GM12865 (cell line): Measurements from ENCODE around the gene FAM222A.

Experiments used
- DNase-seq: peaks from one replicate; pipeline ENCODE4 v3.0.0; 2010; ENCODE audit warnings: low read depth
- H3K4me3 ChIP-seq: 2 replicates; pipeline ENCODE4 v1.5.1; 2011; ENCODE audit warnings: mild to moderate bottlenecking, low read depth, low read length, control low read depth
- TF ChIP-seq, protein P1 (sequence below): IDR thresholded peaks from 2 replicates; pipeline ENCODE4 v1.5.1; 2011; ENCODE audit warnings: low read length, control low read depth, low read depth, inconsistent platforms; ENCODE audit not compliant: insufficient read depth; ENCODE audit errors: missing control alignments

The FAM222A gene

DNA sequence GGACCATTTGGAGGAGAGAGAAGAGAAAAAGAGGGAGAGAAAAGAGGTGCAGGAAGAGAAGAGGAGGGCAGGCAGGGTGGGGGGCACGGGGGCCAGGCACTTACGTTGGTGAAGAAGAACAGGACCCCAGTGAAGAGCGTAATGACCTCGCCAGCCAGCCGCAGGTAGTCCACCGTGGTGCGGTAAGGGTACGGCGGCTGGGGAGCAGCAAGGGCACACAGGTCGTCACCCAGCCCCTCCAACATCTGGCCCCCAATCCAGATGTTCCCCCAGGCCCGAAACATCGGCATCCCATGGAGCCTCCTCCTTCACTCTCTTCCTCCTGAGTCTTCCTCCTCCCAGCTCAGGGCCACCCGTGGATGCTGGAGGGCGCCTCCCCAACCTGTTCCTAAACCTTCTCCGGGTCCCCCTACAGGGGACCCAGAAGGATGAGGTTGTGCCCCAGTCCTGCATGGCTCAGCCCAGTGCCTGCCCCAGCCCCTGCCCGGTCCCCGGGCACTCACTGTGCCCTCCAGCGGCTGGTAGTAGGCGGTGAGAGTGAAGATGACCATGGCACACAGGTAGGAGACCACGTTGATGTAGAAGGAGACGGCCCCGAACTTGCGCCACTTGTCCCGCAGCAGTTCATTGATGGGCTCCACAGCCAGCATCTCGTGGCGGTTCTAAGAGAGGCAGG lies 80.3 kb downstream of the FAM222A start:
- no peak for DNase-seq
- TF ChIP-seq, protein P1, sequence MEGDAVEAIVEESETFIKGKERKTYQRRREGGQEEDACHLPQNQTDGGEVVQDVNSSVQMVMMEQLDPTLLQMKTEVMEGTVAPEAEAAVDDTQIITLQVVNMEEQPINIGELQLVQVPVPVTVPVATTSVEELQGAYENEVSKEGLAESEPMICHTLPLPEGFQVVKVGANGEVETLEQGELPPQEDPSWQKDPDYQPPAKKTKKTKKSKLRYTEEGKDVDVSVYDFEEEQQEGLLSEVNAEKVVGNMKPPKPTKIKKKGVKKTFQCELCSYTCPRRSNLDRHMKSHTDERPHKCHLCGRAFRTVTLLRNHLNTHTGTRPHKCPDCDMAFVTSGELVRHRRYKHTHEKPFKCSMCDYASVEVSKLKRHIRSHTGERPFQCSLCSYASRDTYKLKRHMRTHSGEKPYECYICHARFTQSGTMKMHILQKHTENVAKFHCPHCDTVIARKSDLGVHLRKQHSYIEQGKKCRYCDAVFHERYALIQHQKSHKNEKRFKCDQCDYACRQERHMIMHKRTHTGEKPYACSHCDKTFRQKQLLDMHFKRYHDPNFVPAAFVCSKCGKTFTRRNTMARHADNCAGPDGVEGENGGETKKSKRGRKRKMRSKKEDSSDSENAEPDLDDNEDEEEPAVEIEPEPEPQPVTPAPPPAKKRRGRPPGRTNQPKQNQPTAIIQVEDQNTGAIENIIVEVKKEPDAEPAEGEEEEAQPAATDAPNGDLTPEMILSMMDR: no peak
- no peak overlapping the region for H3K4me3 ChIP-seq

DNA sequence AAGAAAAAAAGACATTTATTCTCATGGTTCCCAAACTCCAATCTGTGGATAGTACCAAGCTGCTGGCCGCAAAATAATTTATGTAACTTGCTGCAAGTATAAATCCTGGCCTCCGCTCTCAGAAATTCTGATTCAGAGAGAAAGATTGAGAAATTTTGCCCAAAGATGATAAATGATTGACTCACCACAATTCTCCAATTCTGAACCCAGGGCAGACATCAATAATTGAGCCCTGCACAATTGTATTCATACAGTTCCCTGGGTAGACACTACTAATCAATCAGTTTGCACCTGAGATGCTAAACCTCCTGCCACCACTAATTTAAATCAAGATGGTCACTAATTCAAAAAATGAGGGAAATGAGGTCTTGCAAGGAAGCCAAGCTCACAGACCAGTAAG lies 81.4 kb downstream of the FAM222A start:
- TF ChIP-seq, protein P1: no peak
- DNase-seq: no peak
- H3K4me3 ChIP-seq: no peak overlapping the region

DNA sequence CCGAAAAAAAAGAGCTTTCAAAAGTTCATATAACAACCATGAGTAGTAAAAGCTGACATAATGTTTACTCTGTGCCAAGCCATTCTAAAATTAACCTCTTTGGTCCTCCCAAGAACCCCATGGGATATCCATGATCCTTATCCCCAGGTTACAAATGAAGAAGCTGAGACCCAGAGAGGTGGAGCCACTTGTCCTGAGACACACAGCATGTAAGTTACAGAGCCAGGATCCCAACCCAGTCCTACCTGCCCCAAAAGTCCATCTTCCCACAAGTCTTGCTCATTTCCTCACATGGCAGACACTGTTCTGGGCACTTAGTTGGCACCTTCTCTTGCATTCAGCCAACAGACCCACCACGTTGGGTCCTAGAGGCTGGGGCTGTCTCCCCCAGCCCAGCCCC lies 82.4 kb downstream of the FAM222A start:
- no peak overlapping the region for H3K4me3 ChIP-seq
- TF ChIP-seq, protein P1: no peak
- DNase-seq: no peak

DNA sequence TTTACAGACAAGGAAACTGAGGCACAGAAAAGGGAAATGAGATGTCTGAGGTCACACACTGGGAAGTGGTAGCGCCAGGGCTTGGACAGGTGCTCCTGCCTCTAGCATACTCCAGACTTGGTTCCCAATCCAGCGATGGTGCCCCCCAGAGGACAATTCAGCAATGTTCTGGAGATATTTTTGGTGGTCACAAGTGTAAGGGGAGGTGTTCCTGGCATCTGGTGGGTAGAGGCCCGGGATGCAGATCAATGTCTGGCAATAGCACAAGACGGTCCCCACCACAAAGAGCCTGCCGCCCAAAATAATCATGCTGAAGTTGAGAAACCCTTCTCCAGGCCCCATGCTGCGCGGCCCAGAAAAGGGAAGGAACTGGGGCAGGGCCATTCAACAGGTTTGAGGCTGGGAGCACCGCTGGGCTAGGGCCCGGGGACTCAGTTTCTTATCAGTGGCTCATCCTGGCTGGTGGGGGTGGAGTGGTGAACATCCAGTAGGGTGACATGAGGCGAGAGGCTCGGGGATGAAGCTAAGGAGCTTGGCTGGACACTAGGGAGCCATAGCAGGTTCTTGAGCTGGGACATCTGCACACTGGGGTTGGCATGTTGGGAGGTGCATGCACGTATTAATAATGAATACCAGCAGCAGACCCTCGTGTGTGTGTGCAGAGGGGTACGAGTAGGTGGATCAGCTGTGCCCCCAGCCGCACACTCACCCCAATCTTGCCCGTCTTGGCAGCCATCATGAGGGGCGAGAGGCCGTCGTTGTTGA lies 84.5 kb downstream of the FAM222A start:
- TF ChIP-seq, protein P1: no peak
- DNase-seq: no peak
- H3K4me3 ChIP-seq: no peak overlapping the region

DNA sequence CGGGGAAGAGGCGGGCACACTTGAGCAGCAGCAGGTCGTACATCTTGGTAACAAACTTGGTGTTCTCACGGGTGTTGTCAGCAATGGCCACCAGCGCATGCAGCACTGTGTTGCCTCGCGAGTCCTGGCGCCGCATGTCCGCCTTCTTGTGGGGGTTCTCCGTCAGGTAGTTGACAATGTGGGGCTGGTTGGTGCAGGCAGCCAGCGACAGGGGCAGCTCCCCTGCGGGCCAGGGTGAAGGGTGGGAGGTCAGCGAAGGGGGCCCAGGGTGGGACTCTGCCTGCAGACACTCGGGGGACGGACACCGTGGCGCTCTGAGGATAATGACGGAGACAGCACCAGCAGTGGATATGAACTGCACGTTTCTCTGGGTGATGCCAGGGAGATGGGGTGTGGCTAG lies 85.1 kb downstream of the FAM222A start:
- no peak for DNase-seq
- TF ChIP-seq, protein P1: no peak
- no peak overlapping the region for H3K4me3 ChIP-seq

DNA sequence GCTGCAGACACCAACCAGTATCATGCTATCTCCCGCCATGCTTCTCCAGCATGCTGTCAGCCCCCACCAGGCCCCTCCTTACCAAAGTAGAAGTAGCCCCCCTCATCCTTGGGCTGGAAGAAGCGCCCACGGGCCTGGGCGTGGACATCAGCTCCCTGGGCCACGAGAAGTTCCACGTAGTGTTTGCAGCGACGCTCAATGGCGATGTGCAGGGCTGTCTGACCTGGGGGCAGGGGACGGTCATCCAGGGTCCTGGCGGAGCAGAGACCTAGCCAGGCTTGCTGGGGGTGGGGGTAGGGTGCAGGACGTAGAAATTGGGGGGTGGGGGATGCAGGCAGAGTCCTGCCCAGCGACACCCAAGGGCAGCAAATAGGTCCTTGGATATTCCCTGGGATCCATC lies 86.9 kb downstream of the FAM222A start:
- TF ChIP-seq, protein P1: no peak
- H3K4me3 ChIP-seq: no peak overlapping the region
- no peak for DNase-seq
